Measurements from ENCODE around the gene LRATD1. TPM values are rescaled to one million over a fixed set of nuclear protein-coding genes. Genes with fewer than 3 reads are reported as not detected.

Gene LRATD1
- total RNA-seq, 1 experiment from 2014 or later = not detected

- no peak for DNase-seq (ENCODE audit: low read depth)
These were observed 1.1 kb downstream of the LRATD1 start for GRCh38 chr2:14633461-14634181.

- no peak for DNase-seq (ENCODE audit: low read depth)
These were observed 1.6 kb downstream of the LRATD1 start for GRCh38 chr2:14634182-14634488.

GRCh38 chr2:14634489-14635390, 2.2 kb downstream of the LRATD1 start:
- peak; percentile 61 for DNase-seq (ENCODE audit: low read depth)

GRCh38 chr2:14635391-14635871, 2.9 kb downstream of the LRATD1 start:
- DNase-seq (ENCODE audit: low read depth) = peak; percentile 15

- no peak for DNase-seq (ENCODE audit: low read depth)
These were observed 6.0 kb downstream of the LRATD1 start for GRCh38 chr2:14638488-14638887.

- no peak for DNase-seq (ENCODE audit: low read depth)
These were observed 8.6 kb downstream of the LRATD1 start for GRCh38 chr2:14641116-14641515.

- DNase-seq (ENCODE audit: low read depth) = no peak
These were observed 10.0 kb downstream of the LRATD1 start for GRCh38 chr2:14642499-14642898.

GRCh38 chr2:14647714-14648113, 15.2 kb downstream of the LRATD1 start:
- DNase-seq (ENCODE audit: low read depth) = no peak

- no peak for DNase-seq (ENCODE audit: low read depth)
These were observed 17.5 kb downstream of the LRATD1 start for GRCh38 chr2:14650066-14650465.

GRCh38 chr2:14654835-14655282, 22.3 kb downstream of the LRATD1 start:
- no peak for DNase-seq (ENCODE audit: low read depth)

- no peak for DNase-seq (ENCODE audit: low read depth)
These were observed 23.6 kb downstream of the LRATD1 start for GRCh38 chr2:14656146-14656545.

- no peak for DNase-seq (ENCODE audit: low read depth)
These were observed 28.6 kb downstream of the LRATD1 start for GRCh38 chr2:14661163-14661562.

GRCh38 chr2:14673351-14673875, 40.9 kb downstream of the LRATD1 start:
- DNase-seq (ENCODE audit: low read depth) = no peak

GRCh38 chr2:14675489-14675888, 43.0 kb downstream of the LRATD1 start:
- no peak for DNase-seq (ENCODE audit: low read depth)

GRCh38 chr2:14676371-14676770, 43.9 kb downstream of the LRATD1 start:
- no peak for DNase-seq (ENCODE audit: low read depth)

GRCh38 chr2:14677039-14677438, 44.5 kb downstream of the LRATD1 start:
- no peak for DNase-seq (ENCODE audit: low read depth)

- DNase-seq (ENCODE audit: low read depth) = no peak
These were observed 46.2 kb downstream of the LRATD1 start for GRCh38 chr2:14678761-14679160.

- DNase-seq (ENCODE audit: low read depth) = no peak
These were observed 49.1 kb downstream of the LRATD1 start for GRCh38 chr2:14681608-14682007.

All from Daoy (cell line).